Measurements from ENCODE around the gene RNF181.

GRCh38 chr2:85613717-85614515 lies 18.4 kb downstream of the RNF181 start:
- TF ChIP-seq, protein P1, sequence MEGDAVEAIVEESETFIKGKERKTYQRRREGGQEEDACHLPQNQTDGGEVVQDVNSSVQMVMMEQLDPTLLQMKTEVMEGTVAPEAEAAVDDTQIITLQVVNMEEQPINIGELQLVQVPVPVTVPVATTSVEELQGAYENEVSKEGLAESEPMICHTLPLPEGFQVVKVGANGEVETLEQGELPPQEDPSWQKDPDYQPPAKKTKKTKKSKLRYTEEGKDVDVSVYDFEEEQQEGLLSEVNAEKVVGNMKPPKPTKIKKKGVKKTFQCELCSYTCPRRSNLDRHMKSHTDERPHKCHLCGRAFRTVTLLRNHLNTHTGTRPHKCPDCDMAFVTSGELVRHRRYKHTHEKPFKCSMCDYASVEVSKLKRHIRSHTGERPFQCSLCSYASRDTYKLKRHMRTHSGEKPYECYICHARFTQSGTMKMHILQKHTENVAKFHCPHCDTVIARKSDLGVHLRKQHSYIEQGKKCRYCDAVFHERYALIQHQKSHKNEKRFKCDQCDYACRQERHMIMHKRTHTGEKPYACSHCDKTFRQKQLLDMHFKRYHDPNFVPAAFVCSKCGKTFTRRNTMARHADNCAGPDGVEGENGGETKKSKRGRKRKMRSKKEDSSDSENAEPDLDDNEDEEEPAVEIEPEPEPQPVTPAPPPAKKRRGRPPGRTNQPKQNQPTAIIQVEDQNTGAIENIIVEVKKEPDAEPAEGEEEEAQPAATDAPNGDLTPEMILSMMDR (IDR thresholded peaks at IDR 0.05; ENCODE audit: low read length) = no peak
- TF ChIP-seq EZH2 (optimal IDR thresholded peaks at IDR 0.05; ENCODE audit: low read depth, low read length) = no peak
- TF ChIP-seq EZH2phosphoT487 (IDR thresholded peaks at IDR 0.05; ENCODE audit: low read length) = no peak

Data from MM.1S (cell line).